NCI-H345 (cell line): ENCODE results near the gene ACTR3C.
A peak's percentile ranks its signal among the peaks of the same experiment; 100 is the strongest.
"Not testable (repeated sequence)": the region's sequence is repeated elsewhere in the genome, so short reads cannot be mapped to it uniquely, and the experiment has no call there.

Experiments used
- DNase-seq: peaks from one replicate; lab custom pipeline; 2025; lab: John Stamatoyannopoulos, UW

ACTR3C gene

DNA sequence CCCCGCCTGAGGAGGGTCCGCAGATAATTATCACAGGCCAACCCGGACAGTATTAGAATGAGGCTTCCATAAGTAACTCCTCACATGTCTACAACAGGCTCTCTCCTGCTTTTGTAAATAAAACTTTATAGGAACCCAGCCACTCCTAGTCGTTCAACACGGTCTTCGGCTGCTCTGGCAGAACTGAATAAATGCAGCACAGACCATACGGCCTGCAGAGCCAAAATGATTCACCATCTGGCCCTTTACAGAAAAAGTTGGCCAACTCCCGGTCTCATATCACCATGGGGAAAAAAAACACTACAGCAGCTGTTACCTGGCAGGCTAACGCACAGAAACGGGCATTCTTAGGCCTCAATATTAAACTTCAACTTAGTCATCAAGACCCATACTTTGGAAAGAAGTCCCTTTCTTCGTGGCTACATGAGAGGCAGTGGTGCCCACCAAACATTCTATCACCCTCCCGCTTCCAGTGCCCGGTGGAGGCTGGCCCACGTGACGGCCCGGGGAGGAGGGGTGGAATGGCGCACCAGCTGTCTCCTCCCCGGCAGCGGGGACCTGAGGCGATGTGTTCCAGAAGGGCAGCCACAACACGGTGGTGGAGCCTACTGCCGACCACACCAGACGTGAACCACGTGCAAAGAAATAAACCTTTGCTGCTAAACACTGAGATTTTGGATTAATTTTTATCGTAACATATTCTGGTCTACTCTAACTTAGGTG, 41.5 kb downstream of the ACTR3C start:
- not testable (repeated sequence) for DNase-seq

- DNase-seq: not testable (repeated sequence)
These were observed 45.0 kb downstream of the ACTR3C start for GRCh38 chr7:150278383-150278782.

GRCh38 chr7:150276132-150276695, 47.1 kb downstream of the ACTR3C start:
- peak; percentile 30 for DNase-seq

- not testable (repeated sequence) for DNase-seq
These were observed 51.4 kb downstream of the ACTR3C start for GRCh38 chr7:150271898-150272297.

DNA sequence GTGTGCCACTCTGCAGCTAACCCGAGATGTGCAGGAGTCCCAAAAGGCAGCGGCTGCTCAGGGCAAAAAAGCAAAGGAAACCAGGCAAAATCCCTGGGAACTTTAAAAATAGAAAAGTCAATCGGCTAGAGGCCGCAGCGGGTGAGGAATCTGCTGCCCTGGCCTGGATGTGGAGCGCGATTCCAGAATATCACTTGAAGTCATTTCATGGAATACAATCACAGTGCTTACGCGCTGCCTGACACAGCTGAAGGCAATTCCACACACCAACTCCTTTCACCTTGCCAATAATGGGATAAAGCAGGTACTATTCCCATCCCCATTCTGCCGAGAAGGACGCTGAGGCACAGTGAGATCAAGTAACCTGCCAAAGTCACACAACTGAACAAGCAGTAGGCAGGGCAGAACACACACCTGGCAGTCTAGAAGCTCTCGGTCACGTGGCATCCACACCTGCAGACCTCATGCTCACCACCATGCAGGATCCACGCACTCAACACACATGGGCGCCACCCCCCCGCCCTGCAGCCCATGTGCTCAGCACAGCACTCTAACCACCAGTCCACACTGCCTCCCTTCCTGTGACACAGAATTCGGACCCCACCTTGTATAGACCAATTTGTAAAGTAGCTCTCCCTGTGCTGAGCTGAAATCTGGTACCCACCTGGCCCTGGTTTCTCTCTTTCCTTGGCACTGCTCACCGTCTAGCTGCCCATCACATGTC, 53.1 kb downstream of the ACTR3C start:
- not testable (repeated sequence) for DNase-seq

DNA sequence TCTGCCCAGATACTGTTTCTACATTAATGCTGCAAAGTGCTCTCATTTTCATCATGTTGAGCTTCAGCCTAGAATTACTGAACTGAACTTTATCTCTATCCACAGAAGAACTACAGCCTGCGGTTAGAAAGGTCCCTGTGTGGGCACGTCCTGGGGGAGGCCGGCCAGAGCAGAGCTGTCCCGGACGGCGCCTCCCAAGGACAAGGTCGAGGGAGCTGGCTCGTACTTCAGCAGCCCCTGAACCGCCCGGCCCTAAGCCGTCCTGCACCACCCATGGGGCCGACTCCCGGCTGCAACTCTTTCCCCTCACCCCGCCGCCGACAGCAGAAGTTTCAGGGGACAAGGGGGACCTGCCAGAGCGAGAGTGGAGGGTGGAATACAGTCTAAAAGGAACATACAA, 54.5 kb downstream of the ACTR3C start:
- not testable (repeated sequence) for DNase-seq

- DNase-seq: not testable (repeated sequence)
These were observed 55.1 kb downstream of the ACTR3C start for GRCh38 chr7:150268287-150268686.

- DNase-seq: not testable (repeated sequence)
These were observed 56.2 kb downstream of the ACTR3C start for GRCh38 chr7:150266953-150267665.

- DNase-seq: not testable (repeated sequence)
These were observed 60.7 kb downstream of the ACTR3C start for GRCh38 chr7:150262656-150263055.

GRCh38 chr7:150247745-150248144, 75.6 kb downstream of the ACTR3C start:
- not testable (repeated sequence) for DNase-seq

GRCh38 chr7:150245208-150245607, 78.1 kb downstream of the ACTR3C start:
- DNase-seq: not testable (repeated sequence)

- not testable (repeated sequence) for DNase-seq
These were observed 80.4 kb downstream of the ACTR3C start for GRCh38 chr7:150242935-150243334.

- not testable (repeated sequence) for DNase-seq
These were observed 97.9 kb downstream of the ACTR3C start for GRCh38 chr7:150225444-150225843.

DNA sequence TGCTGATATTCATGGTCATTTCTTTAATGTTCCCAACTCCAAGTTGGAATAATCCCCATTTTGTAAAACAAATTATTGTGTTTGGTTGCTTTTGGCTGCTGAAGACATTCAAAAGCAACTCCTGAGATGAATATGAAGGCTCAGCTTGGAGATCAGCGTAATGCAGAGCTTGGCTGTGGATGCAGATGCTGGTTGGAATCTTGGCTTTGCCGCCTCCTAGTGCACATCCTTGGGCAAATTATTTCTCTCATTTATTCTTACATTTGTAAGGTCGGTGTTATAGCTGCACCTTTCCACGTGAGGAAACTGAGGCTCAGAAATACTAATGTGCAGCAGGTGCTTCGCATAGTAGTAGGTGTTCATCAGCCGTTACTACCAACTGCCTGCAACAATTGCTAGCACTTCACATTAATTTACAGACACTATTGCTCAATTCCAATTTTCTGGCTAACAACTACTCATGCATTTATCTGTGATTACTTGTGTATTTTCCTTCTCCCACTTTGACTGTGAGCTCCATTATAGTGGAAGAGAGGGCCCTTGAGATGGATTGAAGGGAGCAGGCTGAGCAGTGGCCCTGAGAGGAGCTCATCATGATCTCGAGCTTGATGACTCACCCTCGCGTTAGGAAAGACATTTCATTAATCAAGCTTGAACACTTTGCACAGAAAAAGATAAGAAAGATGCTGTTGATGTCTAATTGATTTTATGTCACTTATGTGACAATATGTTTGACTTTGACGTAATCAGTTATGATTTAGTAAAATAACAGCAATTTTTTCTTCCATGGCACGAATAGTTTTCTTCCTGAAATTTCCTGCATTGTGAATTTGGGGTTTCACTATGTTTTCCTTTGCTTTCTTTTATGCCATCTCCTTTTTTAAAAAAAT, 101.0 kb downstream of the ACTR3C start:
- DNase-seq: peak; percentile 12

DNA sequence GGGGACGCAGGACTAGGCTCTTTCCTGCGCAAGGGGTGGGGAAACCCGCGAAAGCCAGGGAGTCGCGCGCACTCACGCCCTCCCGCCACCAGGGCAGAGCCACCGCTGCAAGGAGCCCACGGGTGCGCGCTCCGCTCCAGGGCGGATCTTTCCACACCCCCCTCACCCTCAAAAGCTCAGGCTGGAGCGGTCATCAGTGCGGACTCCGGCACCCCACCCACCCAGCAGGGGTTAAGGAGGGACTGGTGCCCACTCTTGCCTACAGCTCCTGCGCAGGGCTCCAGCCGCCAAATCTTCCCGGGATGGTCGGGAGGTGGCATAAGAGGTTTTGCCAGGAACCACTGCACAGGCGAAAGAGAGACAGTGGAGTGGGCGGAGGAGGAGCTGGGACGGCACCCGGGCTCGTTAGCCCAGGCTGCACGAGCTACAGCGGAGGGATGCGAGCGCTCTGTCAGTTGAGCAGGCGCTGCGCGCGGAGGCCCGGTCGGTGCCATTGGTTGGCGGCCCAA, 102.6 kb downstream of the ACTR3C start:
- DNase-seq: peak; percentile 54

GRCh38 chr7:150219941-150220658, 103.2 kb downstream of the ACTR3C start:
- DNase-seq: peak; percentile 13

GRCh38 chr7:150206848-150207247, 116.5 kb downstream of the ACTR3C start:
- not testable (repeated sequence) for DNase-seq

- DNase-seq: not testable (repeated sequence)
These were observed 117.5 kb downstream of the ACTR3C start for GRCh38 chr7:150205866-150206265.

DNA sequence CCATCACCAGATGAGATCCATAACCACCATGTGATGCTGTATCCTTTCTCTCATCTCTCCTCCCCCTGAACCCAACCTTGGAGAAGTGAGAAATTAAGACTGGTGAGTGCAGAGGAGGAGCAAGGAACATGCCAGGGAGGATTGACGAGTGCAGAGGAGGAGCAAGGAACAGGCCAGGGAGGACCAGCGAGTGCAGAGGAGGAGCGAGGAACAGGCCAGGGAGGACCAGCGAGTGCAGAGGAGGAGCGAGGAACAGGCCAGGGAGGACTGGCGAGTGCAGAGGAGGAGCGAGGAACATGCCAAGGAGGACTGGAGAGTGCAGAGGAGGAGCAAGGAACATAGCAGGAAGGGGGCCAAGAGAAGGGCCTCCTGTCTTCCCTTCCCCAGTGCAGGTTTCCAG, 118.8 kb downstream of the ACTR3C start:
- not testable (repeated sequence) for DNase-seq

GRCh38 chr7:150202894-150203293, 120.5 kb downstream of the ACTR3C start:
- DNase-seq: not testable (repeated sequence)
